GM23338 (cell line): Measurements from ENCODE around the gene HSPB6. TPM values are rescaled to one million over a fixed set of nuclear protein-coding genes. Genes with fewer than 3 reads are reported as not detected.

Experiments
- ATAC-seq: fragments of 200-7000 bp; cut with Tn5 transposase; 3 replicates; pipeline ENCODE4 v1.9.1; 2020
- DNase-seq: peaks from one replicate; pipeline ENCODE4 v3.0.0-alpha.2; 2015; ENCODE audit warnings: low spot score
- H2AFZ ChIP-seq: fragments of 200-600 bp; sonication (generic); 2 replicates; pipeline ENCODE4 v1.8.0; 2016; ENCODE audit warnings: antibody characterized with exemption, mild to moderate bottlenecking, moderate library complexity
- H3F3A ChIP-seq: fragments of 200-600 bp; sonication (generic); replicated peaks from 2 replicates; pipeline ENCODE4 v1.8.0; 2017; ENCODE audit warnings: antibody characterized with exemption, mixed run types, low read depth
- H3K27ac ChIP-seq: fragments of 200-600 bp; sonication (generic); 2 replicates; pipeline ENCODE4 v1.6.1; 2016; ENCODE audit warnings: low read depth
- H3K27me3 ChIP-seq: fragments of 200-600 bp; sonication (generic); 2 replicates; pipeline ENCODE4 v1.8.0; 2016; ENCODE audit warnings: mild to moderate bottlenecking, mixed run types, moderate library complexity; ENCODE audit not compliant: insufficient read depth
- H3K36me3 ChIP-seq: fragments of 200-600 bp; sonication (generic); 2 replicates; pipeline ENCODE4 v1.8.0; 2016; ENCODE audit warnings: mild to moderate bottlenecking; ENCODE audit not compliant: insufficient read depth
- H3K4me1 ChIP-seq: fragments of 200-600 bp; sonication (generic); 2 replicates; pipeline ENCODE4 v1.8.0; 2016; ENCODE audit warnings: mild to moderate bottlenecking, moderate library complexity; ENCODE audit not compliant: insufficient read depth
- H3K4me2 ChIP-seq: fragments of 200-600 bp; sonication (generic); 2 replicates; pipeline ENCODE4 v1.7.1; 2017; ENCODE audit warnings: mixed run types
- H3K4me3 ChIP-seq: fragments of 200-600 bp; sonication (generic); 2 replicates; pipeline ENCODE4 v1.6.1; 2016; ENCODE audit warnings: mixed run types
- H3K79me2 ChIP-seq: fragments of 200-600 bp; sonication (generic); replicated peaks from 2 replicates; pipeline ENCODE4 v1.8.0; 2017; ENCODE audit warnings: mild to moderate bottlenecking; ENCODE audit not compliant: insufficient read depth
- H3K9me2 ChIP-seq: fragments of 200-600 bp; sonication (generic); 2 replicates; pipeline ENCODE4 v1.8.0; 2017; ENCODE audit not compliant: insufficient read depth
- H4K20me1 ChIP-seq: fragments of 200-600 bp; sonication (generic); replicated peaks from 2 replicates; pipeline ENCODE4 v1.8.0; 2017; ENCODE audit warnings: mild to moderate bottlenecking; ENCODE audit not compliant: insufficient read depth
- H3K27ac Mint-ChIP-seq: 2 replicates; pipeline ENCODE4 v1.8.0; 2020; ENCODE audit warnings: inconsistent platforms, mild to moderate bottlenecking, moderate library complexity, mixed read lengths
- H3K27me3 Mint-ChIP-seq: 3 replicates; pipeline ENCODE4 v1.8.0; 2022; ENCODE audit warnings: low read depth, mild to moderate bottlenecking, moderate library complexity, mixed read lengths, inconsistent platforms; ENCODE audit not compliant: insufficient read depth, poor library complexity
- H3K36me3 Mint-ChIP-seq: 3 replicates; pipeline ENCODE4 v1.8.0; 2021; ENCODE audit warnings: low read depth, mild to moderate bottlenecking, inconsistent platforms, moderate library complexity, mixed read lengths
- H3K4me1 Mint-ChIP-seq: 3 replicates; pipeline ENCODE4 v1.8.0; 2020; ENCODE audit warnings: mild to moderate bottlenecking, inconsistent platforms, mixed read lengths
- H3K4me3 Mint-ChIP-seq: 3 replicates; pipeline ENCODE4 v1.8.0; 2021; ENCODE audit warnings: moderate library complexity, mild to moderate bottlenecking, inconsistent platforms, mixed read lengths
- H3K9me3 Mint-ChIP-seq: 3 replicates; pipeline ENCODE4 v1.8.0; 2020; ENCODE audit warnings: moderate library complexity, mild to moderate bottlenecking, inconsistent platforms, mixed read lengths
- CREB1 ChIP-seq: fragments of 250-450 bp; sonication (Bioruptor Pico); IDR thresholded peaks from 2 replicates; pipeline ENCODE4 v1.5.0; 2020; ENCODE audit warnings: low read depth, mild to moderate bottlenecking, moderate library complexity
- EZH2 ChIP-seq: fragments of 200-600 bp; sonication (generic); IDR thresholded peaks from one replicate; pipeline ENCODE4 v1.8.0; 2017; ENCODE audit warnings: antibody characterized with exemption, mild to moderate bottlenecking, low read depth; ENCODE audit not compliant: unreplicated experiment
- EZH2phosphoT487 ChIP-seq: fragments of 200-600 bp; sonication (generic); IDR thresholded peaks from one replicate; pipeline ENCODE4 v1.8.1; 2018; ENCODE audit warnings: antibody characterized with exemption; ENCODE audit not compliant: unreplicated experiment
- NANOG ChIP-seq: IDR thresholded peaks from 2 replicates; pipeline ENCODE4 v1.6.1; 2016; ENCODE audit warnings: antibody characterized with exemption, borderline replicate concordance
- POLR2AphosphoS5 ChIP-seq: IDR thresholded peaks from 2 replicates; pipeline ENCODE4 v1.6.1; 2016; ENCODE audit warnings: antibody characterized with exemption, low read depth
- REST ChIP-seq: IDR thresholded peaks from one replicate; pipeline ENCODE4 v1.6.1; 2018; ENCODE audit warnings: antibody characterized with exemption; ENCODE audit not compliant: unreplicated experiment
- STAT1 ChIP-seq: IDR thresholded peaks from one replicate; pipeline ENCODE4 v1.6.1; 2016; ENCODE audit warnings: antibody characterized with exemption; ENCODE audit not compliant: unreplicated experiment
- ZNF331 ChIP-seq: fragments of 250-450 bp; sonication (Bioruptor Pico); IDR thresholded peaks from 2 replicates; pipeline ENCODE4 v1.5.0; 2020; ENCODE audit warnings: low read depth, mild to moderate bottlenecking, moderate library complexity
- polyA plus RNA-seq: library from polyadenylated mRNA; unstranded; fragments of >200 nt; fragmentation: Nextera tagmentation; extraction: Ambion mirVana; gene quantifications from 2 replicates; pipeline ENCODE4 v1.2.1, GENCODE V29; 2016
- total RNA-seq: library from RNA; depleted of rRNA; stranded (reverse); fragments of >200 nt; shearing (Covaris generic); gene quantifications from 2 replicates; pipeline ENCODE4 v1.2.3, GENCODE V29; 2014
- TF ChIP-seq, protein P1 (sequence below): IDR thresholded peaks from 2 replicates; pipeline ENCODE4 v1.6.1; 2016; ENCODE audit warnings: antibody characterized with exemption
- TF ChIP-seq, protein P2 (sequence below), 2 experiments: fragments of 200-600 bp in 1 of 2; sonication (generic) in 1 of 2; conservative IDR thresholded peaks; 2 replicates each; pipeline versions ENCODE4 v1.5.1 to v1.6.1; 2016 to 2017; ENCODE audit warnings: antibody characterized with exemption in 2 of 2, low read depth in 2 of 2, mild to moderate bottlenecking in 2 of 2, moderate library complexity in 1 of 2

HSPB6 gene
- total and polyA plus RNA-seq, 2 experiments from 2014 or later: 0.87 to 3.2 TPM

- ATAC-seq (no peak), DNase-seq (no peak)
- H2AFZ ChIP-seq: no peak overlapping the region
- H3K27ac ChIP-seq: no peak overlapping the region
- peaks cover 4% of the 10 kb centered on the region; the same call in 1 of the 2 replicates for H3K36me3 ChIP-seq
- TF ChIP-seq EZH2phosphoT487 (no peak), NANOG (no peak), REST (no peak)
- TF ChIP-seq, protein P1, sequence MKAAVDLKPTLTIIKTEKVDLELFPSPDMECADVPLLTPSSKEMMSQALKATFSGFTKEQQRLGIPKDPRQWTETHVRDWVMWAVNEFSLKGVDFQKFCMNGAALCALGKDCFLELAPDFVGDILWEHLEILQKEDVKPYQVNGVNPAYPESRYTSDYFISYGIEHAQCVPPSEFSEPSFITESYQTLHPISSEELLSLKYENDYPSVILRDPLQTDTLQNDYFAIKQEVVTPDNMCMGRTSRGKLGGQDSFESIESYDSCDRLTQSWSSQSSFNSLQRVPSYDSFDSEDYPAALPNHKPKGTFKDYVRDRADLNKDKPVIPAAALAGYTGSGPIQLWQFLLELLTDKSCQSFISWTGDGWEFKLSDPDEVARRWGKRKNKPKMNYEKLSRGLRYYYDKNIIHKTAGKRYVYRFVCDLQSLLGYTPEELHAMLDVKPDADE: no peak
- TF ChIP-seq, protein P2, sequence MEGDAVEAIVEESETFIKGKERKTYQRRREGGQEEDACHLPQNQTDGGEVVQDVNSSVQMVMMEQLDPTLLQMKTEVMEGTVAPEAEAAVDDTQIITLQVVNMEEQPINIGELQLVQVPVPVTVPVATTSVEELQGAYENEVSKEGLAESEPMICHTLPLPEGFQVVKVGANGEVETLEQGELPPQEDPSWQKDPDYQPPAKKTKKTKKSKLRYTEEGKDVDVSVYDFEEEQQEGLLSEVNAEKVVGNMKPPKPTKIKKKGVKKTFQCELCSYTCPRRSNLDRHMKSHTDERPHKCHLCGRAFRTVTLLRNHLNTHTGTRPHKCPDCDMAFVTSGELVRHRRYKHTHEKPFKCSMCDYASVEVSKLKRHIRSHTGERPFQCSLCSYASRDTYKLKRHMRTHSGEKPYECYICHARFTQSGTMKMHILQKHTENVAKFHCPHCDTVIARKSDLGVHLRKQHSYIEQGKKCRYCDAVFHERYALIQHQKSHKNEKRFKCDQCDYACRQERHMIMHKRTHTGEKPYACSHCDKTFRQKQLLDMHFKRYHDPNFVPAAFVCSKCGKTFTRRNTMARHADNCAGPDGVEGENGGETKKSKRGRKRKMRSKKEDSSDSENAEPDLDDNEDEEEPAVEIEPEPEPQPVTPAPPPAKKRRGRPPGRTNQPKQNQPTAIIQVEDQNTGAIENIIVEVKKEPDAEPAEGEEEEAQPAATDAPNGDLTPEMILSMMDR (conservative IDR thresholded peaks at IDR 0.05; ENCODE audit: low read depth in 2 of 2): peak; percentile 7 to 17; a peak in 1 of 4 replicates
- peaks cover 4% of the 10 kb centered on the region; the same call in 1 of the 2 replicates for H3K4me1 ChIP-seq
- no peak overlapping the region for H3K4me3 ChIP-seq
- Mint-ChIP-seq H3K27me3 (peaks cover 5% of the 10 kb centered on the region), H3K4me1 (peaks cover 1% of the 10 kb centered on the region), H3K9me3 (no peaks in the 10 kb centered on the region; the same call in 2 of the 3 replicates), H3K27ac (no peak overlapping the region), H3K4me3 (no peak overlapping the region), H3K36me3 (peaks cover 49% of the 10 kb centered on the region)
- H3K4me2 ChIP-seq: no peak overlapping the region
- H4K20me1 ChIP-seq: no peaks in the 10 kb centered on the region; the same call in 1 of the 2 replicates
- no peaks in the 10 kb centered on the region for H3K79me2 ChIP-seq
- no peaks in the 10 kb centered on the region for H3K27me3 ChIP-seq
- peaks cover 8% of the 10 kb centered on the region for H3F3A ChIP-seq
- H3K9me2 ChIP-seq: no peaks in the 10 kb centered on the region
These were observed 19.6 kb downstream of the HSPB6 start for GRCh38 chr19:35736913-35737886.

DNA sequence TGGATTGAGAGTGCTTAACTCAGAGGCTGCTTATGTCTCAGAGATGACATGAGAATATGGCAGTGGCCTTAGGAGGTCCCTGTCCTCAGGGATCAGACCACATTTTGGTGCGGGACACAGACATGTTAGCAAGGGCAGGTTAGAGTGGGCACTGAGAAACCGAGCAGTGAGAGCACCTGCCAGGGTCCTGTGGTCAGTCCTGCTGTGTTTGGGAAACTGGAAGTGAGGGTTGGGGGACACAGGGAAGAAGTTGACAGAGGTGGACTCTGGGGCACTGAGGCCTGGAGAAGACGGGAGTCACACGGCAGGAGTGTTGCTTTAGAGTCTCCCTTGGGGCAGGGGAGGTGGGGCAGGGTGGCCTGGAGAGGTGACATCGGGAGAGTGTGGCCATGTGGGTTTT lies 21.9 kb downstream of the HSPB6 start:
- no peaks in the 10 kb centered on the region; the same call in 1 of the 2 replicates for H4K20me1 ChIP-seq
- H3K27ac ChIP-seq: no peak overlapping the region
- H3K36me3 ChIP-seq: peaks cover 4% of the 10 kb centered on the region; the same call in 1 of the 2 replicates
- Mint-ChIP-seq H3K9me3 (no peaks in the 10 kb centered on the region; the same call in 2 of the 3 replicates), H3K27me3 (peaks cover 5% of the 10 kb centered on the region), H3K4me3 (no peak overlapping the region; the same call in 2 of the 3 replicates), H3K36me3 (peaks cover 66% of the 10 kb centered on the region), H3K4me1 (no peaks in the 10 kb centered on the region), H3K27ac (no peak overlapping the region)
- no peaks in the 10 kb centered on the region for H3K27me3 ChIP-seq
- DNase-seq (no peak), ATAC-seq (no peak)
- H3K4me1 ChIP-seq: no peaks in the 10 kb centered on the region; the same call in 1 of the 2 replicates
- H3K9me2 ChIP-seq: no peaks in the 10 kb centered on the region
- H2AFZ ChIP-seq: no peak overlapping the region
- no peaks in the 10 kb centered on the region for H3F3A ChIP-seq
- H3K4me3 ChIP-seq: no peak overlapping the region
- H3K4me2 ChIP-seq: no peak overlapping the region
- H3K79me2 ChIP-seq: no peaks in the 10 kb centered on the region
- TF ChIP-seq EZH2: no peak
- no peak for TF ChIP-seq POLR2AphosphoS5
- TF ChIP-seq STAT1: no peak
- TF ChIP-seq REST: no peak
- TF ChIP-seq, protein P1: no peak
- TF ChIP-seq ZNF331 (CRISPR knock-in tag): no peak
- TF ChIP-seq CREB1 (CRISPR knock-in tag): no peak
